DND-41 (cell line): ENCODE data around the gene OPRD1.
"Not testable (repeated sequence)": the region's sequence is repeated elsewhere in the genome, so short reads cannot be mapped to it uniquely, and the experiment has no call there.

ENCODE experiments used
- CTCF ChIP-seq: IDR thresholded peaks from 2 replicates; pipeline ENCODE4 v1.5.1; 2012; ENCODE audit warnings: borderline replicate concordance, low read length, moderate library complexity, mild to moderate bottlenecking; ENCODE audit not compliant: poor library complexity, severe bottlenecking; ENCODE audit errors: extremely low read depth
- EZH2 ChIP-seq: IDR thresholded peaks from 3 replicates; pipeline ENCODE4 v1.6.1; 2012; ENCODE audit warnings: borderline replicate concordance, low read depth, mild to moderate bottlenecking, moderate library complexity, low read length, inconsistent platforms; ENCODE audit not compliant: severe bottlenecking

GRCh38 chr1:28791929-28792328 is 20.0 kb upstream of the OPRD1 start:
- TF ChIP-seq CTCF, EZH2: not testable (repeated sequence)
